ENCODE results near the gene RPL38. TPM values are rescaled to one million over a fixed set of nuclear protein-coding genes. Genes with fewer than 3 reads are reported as not detected.

The RPL38 gene
- total RNA-seq, 3 donors from 2014 or later (not counting 1 experiment from before 2014, with no cell fraction given), result 560 to 802 (median 759) TPM

DNA sequence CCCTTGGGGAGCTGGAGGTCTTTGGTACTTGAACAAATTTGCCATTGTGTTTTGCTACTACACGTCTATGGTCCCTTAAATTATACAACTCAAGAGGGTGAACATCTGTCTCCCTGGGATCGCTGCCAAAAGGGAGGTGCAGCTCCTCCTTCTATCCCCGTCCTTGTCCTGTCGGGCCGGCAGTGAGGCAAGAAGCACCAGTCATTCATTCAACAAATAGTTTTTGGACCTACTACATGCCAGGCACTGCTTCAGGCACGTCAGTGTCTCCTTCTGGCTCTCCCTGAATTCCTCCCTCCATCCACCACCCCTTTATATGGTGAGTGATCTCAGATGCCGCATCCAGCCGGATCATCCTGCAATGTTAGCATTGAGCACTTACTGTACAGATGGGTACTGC, 2.2 kb upstream of the RPL38 start:
- H3K4me3 ChIP-seq (ENCODE audit: low read length), result no peak overlapping the region
- H3K4me1 ChIP-seq (ENCODE audit: control insufficient read depth, insufficient read depth, low read length), result peaks cover 39% of the 10 kb centered on the region
- no peaks in the 10 kb centered on the region for H3K36me3 Mint-ChIP-seq
- TF ChIP-seq, protein P1, sequence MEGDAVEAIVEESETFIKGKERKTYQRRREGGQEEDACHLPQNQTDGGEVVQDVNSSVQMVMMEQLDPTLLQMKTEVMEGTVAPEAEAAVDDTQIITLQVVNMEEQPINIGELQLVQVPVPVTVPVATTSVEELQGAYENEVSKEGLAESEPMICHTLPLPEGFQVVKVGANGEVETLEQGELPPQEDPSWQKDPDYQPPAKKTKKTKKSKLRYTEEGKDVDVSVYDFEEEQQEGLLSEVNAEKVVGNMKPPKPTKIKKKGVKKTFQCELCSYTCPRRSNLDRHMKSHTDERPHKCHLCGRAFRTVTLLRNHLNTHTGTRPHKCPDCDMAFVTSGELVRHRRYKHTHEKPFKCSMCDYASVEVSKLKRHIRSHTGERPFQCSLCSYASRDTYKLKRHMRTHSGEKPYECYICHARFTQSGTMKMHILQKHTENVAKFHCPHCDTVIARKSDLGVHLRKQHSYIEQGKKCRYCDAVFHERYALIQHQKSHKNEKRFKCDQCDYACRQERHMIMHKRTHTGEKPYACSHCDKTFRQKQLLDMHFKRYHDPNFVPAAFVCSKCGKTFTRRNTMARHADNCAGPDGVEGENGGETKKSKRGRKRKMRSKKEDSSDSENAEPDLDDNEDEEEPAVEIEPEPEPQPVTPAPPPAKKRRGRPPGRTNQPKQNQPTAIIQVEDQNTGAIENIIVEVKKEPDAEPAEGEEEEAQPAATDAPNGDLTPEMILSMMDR (IDR thresholded peaks at IDR 0.05), result no peak
- peaks cover 12% of the 10 kb centered on the region for H3K36me3 ChIP-seq (ENCODE audit: control insufficient read depth, insufficient read depth, low read length)
- peaks cover 28 to 40% of the 10 kb centered on the region in 2 donors for H3K4me1 Mint-ChIP-seq
- ATAC-seq (no peak), DNase-seq (no peak)
- H3K27me3 Mint-ChIP-seq (ENCODE audit: low read depth in 2 of 2), result peaks cover 13 to 19% of the 10 kb centered on the region in 2 donors
- H3K9me3 Mint-ChIP-seq, result no peaks in the 10 kb centered on the region
- intact Hi-C loops (cut with micrococcal nuclease), result loop anchor here (5.0 kb wide), 1 partner anchor 331 kb away; the partner anchor contains the start of gene CD300LB
- H3K27ac Mint-ChIP-seq, result no peak overlapping the region
- 69% methylated on average over 8 of the region's 8 CpGs for WGBS (ENCODE audit: insufficient coverage)
- H3K27me3 ChIP-seq (ENCODE audit: control insufficient read depth, insufficient read depth, low read length), result peaks cover 4% of the 10 kb centered on the region
- H3K9me3 ChIP-seq (ENCODE audit: control insufficient read depth, insufficient read depth, low read length), result no peaks in the 10 kb centered on the region
- no peak overlapping the region for H3K27ac ChIP-seq (ENCODE audit: low read length)
- no peak overlapping the region for H3K4me3 Mint-ChIP-seq

DNA sequence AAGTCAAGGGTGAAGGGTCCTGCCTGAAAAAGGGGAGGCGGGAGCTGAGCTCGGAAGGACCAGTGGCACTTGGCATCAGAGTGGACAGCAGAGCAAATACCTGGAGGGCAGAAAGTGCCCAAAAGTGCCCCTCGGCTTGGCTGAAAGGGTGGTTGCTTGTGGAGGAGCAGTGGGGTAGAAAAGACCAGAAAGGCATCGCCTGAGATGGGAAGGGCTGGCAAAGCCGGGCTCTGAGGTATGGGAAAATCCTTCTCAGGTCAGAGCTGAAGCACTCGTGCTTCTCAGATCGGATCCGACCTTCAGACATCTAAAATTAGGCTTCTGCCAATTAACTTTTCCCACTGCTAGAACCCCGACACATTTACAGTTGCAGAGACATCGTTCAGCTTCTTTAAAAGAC, 1.5 kb upstream of the RPL38 start:
- Mint-ChIP-seq H3K9me3 (no peaks in the 10 kb centered on the region), H3K27me3 (ENCODE audit: low read depth in 2 of 2) (peaks cover 13 to 17% of the 10 kb centered on the region in 2 donors), H3K36me3 (no peaks in the 10 kb centered on the region), H3K4me1 (peaks cover 32 to 44% of the 10 kb centered on the region in 2 donors), H3K27ac (no peak overlapping the region), H3K4me3 (no peak overlapping the region)
- ATAC-seq (no peak), DNase-seq (no peak)
- WGBS (ENCODE audit: insufficient coverage), result 84% methylated on average over 10 of the region's 10 CpGs
- Histone ChIP-seq H3K9me3 (ENCODE audit: control insufficient read depth, insufficient read depth, low read length) (no peaks in the 10 kb centered on the region), H3K36me3 (ENCODE audit: control insufficient read depth, insufficient read depth, low read length) (peaks cover 13% of the 10 kb centered on the region), H3K27ac (ENCODE audit: low read length) (no peak overlapping the region), H3K27me3 (ENCODE audit: control insufficient read depth, insufficient read depth, low read length) (peaks cover 4% of the 10 kb centered on the region), H3K4me1 (ENCODE audit: control insufficient read depth, insufficient read depth, low read length) (peaks cover 44% of the 10 kb centered on the region), H3K4me3 (ENCODE audit: low read length) (no peak overlapping the region)
- intact Hi-C loops (cut with micrococcal nuclease), result loop anchor here (2.0 to 5.0 kb wide), 2 partner anchors 255 to 330 kb away; partner anchors contain the start of gene CD300LB
- TF ChIP-seq, protein P1 (IDR thresholded peaks at IDR 0.05), result no peak

DNA sequence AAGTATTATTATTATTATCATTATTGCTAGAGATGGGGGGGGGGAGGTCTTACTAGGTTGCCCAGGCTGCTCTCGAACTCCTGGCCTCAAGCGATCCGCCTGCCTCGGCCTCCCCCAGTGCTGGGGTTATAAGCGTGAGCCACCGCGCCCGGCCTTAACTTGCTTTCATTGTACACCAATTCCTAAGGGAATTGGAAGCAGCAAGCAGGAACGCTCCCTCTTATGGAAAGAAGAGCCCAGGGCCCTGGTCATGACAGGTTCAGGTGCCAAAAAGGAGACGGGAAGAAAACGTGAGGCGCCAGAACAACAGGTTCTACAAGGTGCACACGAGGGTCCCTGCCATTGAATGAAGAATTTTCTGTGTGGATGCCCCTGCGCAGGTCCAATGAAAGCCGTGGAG, 540 bp upstream of the RPL38 start:
- Mint-ChIP-seq H3K4me1 (peaks cover 32 to 47% of the 10 kb centered on the region in 2 donors), H3K4me3 (peak overlapping the region; percentile 98), H3K36me3 (no peaks in the 10 kb centered on the region), H3K27me3 (ENCODE audit: low read depth in 2 of 2) (peaks cover 13 to 14% of the 10 kb centered on the region in 2 donors), H3K9me3 (no peaks in the 10 kb centered on the region), H3K27ac (peak overlapping the region; percentile 90 to 95)
- no peak for DNase-seq
- Histone ChIP-seq H3K27ac (ENCODE audit: low read length) (no peak overlapping the region), H3K9me3 (ENCODE audit: control insufficient read depth, insufficient read depth, low read length) (no peaks in the 10 kb centered on the region), H3K4me1 (ENCODE audit: control insufficient read depth, insufficient read depth, low read length) (peaks cover 46% of the 10 kb centered on the region), H3K27me3 (ENCODE audit: control insufficient read depth, insufficient read depth, low read length) (peaks cover 4% of the 10 kb centered on the region), H3K36me3 (ENCODE audit: control insufficient read depth, insufficient read depth, low read length) (peaks cover 20% of the 10 kb centered on the region), H3K4me3 (ENCODE audit: low read length) (no peak overlapping the region)
- TF ChIP-seq, protein P1 (IDR thresholded peaks at IDR 0.05), result no peak
- intact Hi-C loops (cut with micrococcal nuclease), result loop anchor here (2.0 to 5.0 kb wide), 2 partner anchors 254 to 329 kb away; partner anchors contain the start of gene CD300LB
- 45% methylated on average over 15 of the region's 15 CpGs for WGBS (ENCODE audit: insufficient coverage)
- no peak for ATAC-seq

DNA sequence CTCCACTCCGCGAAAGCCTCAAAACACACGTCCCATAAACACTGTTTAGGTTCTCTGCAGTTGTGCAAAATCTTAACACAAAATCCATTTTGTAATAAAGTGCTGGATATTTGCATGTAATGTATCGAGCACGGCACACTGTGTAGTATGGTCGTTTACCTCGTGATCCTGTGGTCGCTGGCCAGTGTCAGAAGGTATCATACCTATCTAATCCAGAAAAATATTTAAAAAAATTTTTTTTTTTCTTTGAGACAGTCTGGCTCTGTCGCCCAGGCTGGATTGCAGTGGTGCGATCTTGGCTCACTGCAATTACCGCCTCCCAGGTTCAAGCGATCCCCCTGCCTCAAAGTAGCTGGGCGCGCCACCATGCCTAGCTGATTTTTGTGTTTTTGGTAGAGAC, 996 bp downstream of the RPL38 start:
- Mint-ChIP-seq H3K36me3 (no peaks in the 10 kb centered on the region), H3K27ac (peak overlapping the region; percentile 90 to 95), H3K9me3 (no peaks in the 10 kb centered on the region), H3K27me3 (ENCODE audit: low read depth in 2 of 2) (peaks cover 12 to 14% of the 10 kb centered on the region in 2 donors), H3K4me1 (peaks cover 37 to 38% of the 10 kb centered on the region in 2 donors), H3K4me3 (peak overlapping the region; percentile 98)
- ATAC-seq (no peak), DNase-seq (no peak)
- Histone ChIP-seq H3K36me3 (ENCODE audit: control insufficient read depth, insufficient read depth, low read length) (peaks cover 34% of the 10 kb centered on the region), H3K27ac (ENCODE audit: low read length) (peak overlapping the region; percentile 75), H3K27me3 (ENCODE audit: control insufficient read depth, insufficient read depth, low read length) (peaks cover 4% of the 10 kb centered on the region), H3K4me1 (ENCODE audit: control insufficient read depth, insufficient read depth, low read length) (peaks cover 40% of the 10 kb centered on the region), H3K4me3 (ENCODE audit: low read length) (peak overlapping the region; percentile 91), H3K9me3 (ENCODE audit: control insufficient read depth, insufficient read depth, low read length) (no peaks in the 10 kb centered on the region)
- WGBS (ENCODE audit: insufficient coverage), result 77% methylated on average over 9 of the region's 14 CpGs
- intact Hi-C loops (cut with micrococcal nuclease), result loop anchor here (5.0 kb wide), 1 partner anchor 328 kb away; the partner anchor contains the start of gene CD300LB
- TF ChIP-seq, protein P1 (IDR thresholded peaks at IDR 0.05), result no peak

All from natural killer cell (primary cell).